ENCODE results near the gene SLC4A9. TPM values are rescaled to one million over a fixed set of nuclear protein-coding genes. Genes with fewer than 3 reads are reported as not detected.

Gene SLC4A9, protein sequence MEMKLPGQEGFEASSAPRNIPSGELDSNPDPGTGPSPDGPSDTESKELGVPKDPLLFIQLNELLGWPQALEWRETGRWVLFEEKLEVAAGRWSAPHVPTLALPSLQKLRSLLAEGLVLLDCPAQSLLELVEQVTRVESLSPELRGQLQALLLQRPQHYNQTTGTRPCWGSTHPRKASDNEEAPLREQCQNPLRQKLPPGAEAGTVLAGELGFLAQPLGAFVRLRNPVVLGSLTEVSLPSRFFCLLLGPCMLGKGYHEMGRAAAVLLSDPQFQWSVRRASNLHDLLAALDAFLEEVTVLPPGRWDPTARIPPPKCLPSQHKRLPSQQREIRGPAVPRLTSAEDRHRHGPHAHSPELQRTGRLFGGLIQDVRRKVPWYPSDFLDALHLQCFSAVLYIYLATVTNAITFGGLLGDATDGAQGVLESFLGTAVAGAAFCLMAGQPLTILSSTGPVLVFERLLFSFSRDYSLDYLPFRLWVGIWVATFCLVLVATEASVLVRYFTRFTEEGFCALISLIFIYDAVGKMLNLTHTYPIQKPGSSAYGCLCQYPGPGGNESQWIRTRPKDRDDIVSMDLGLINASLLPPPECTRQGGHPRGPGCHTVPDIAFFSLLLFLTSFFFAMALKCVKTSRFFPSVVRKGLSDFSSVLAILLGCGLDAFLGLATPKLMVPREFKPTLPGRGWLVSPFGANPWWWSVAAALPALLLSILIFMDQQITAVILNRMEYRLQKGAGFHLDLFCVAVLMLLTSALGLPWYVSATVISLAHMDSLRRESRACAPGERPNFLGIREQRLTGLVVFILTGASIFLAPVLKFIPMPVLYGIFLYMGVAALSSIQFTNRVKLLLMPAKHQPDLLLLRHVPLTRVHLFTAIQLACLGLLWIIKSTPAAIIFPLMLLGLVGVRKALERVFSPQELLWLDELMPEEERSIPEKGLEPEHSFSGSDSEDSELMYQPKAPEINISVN
- not detected in 2 replicates for total RNA-seq (2014; rRNA removed; shearing (Covaris generic))
- 0.17 and 0.31 TPM in 2 replicates for polyA plus RNA-seq (2014; cell fraction: nucleus; rRNA removed)

DNA sequence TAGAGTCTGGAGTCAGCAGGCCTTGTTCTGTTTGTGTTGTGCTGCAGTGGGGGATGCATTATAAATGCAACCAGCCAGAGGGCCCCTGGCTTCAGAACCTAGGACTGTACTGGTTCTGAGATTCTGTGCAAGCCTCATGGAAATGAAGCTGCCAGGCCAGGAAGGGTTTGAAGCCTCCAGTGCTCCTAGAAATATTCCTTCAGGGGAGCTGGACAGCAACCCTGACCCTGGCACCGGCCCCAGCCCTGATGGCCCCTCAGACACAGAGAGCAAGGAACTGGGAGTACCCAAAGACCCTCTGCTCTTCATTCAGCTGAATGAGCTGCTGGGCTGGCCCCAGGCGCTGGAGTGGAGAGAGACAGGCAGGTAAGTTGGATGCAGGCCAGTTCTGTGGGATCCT, at the start of gene SLC4A9:
Gene SLC4A9, plus strand, starts transcription at position 94 of the 400 bp plus-strand sequence. Its CDS starts 43 bp downstream, at position 137.
- no peak for DNase-seq (ENCODE audit: extremely low read depth, low read depth)

DNA sequence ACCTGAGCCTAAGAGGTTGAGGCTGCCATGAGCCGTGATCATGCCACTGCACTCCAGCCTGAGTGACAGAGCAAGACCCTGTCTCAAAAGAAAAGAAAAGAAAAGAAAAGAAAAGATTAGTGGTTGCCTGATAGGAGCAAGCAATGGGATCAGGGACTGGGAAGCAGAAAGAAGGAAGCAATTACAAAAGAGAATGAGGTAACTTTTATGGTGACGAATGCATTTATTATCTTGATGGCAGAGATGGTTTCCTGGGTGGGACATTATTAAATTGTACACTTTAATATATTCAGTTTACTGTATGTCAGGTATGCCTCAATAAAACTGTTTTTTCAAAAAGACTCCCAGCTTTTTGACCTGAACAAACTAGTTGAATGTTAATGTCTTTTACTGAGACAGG, 49.6 kb upstream of the SLC4A9 start:
- DNase-seq (ENCODE audit: extremely low read depth, low read depth), result no peak

DNA sequence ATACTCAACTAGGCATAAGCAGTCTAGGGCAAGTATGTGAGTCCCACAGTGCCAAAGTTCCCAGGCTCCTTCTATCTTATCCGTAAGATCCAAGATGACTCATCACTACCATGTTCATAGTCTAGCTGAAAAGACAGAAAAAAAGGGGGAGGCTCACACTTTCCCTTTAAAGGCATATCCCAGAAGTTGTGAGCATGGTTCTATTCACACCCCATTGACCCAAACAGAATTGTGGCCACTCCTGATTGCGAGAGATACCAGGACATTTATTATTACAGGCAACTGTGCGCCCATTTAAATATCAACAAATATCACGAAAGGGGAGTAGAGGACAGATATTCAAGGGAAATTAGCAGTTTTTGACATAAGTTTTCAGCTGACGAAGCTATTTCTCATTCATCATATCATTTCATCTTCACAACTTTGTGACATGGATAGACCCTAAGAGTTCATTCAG, 49.0 kb upstream of the SLC4A9 start:
- DNase-seq (ENCODE audit: extremely low read depth, low read depth), result no peak

DNA sequence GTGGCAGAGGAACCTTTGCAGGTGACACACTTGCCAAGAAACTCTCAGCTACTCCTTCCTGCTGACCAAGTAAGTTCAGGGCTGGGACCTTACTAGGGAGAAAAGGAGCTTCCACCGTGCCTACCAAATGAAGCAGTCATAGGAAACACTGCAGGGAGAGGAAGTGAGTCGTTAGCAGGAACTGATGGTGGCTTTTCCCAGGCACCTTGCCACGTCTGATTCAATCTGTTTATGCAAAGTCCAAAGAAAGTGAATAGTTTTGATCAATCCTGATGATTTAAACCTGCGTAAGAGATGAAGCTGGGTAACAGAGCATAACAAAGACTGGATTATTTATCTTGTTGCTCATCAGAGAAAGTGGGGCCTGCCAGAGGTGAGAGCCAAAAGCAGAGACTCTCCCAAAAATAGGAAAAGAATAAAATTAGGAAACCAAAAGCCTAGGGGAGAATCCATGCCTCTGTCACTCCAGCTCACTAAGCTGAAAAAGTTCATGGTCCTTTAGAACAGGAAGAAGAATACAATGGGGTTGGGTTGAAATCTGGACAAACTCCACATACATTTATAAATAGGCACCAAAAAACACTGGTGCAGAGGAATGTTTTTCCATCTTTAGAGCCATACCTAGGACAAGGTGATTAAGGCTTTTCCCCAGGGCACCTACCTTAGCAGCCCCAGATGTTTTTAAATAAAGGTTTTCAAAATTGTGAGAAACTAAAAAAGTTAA, 47.8 kb upstream of the SLC4A9 start:
- DNase-seq (ENCODE audit: extremely low read depth, low read depth), result no peak

GRCh38 chr5:140312791-140313189, 47.2 kb upstream of the SLC4A9 start:
- no peak for DNase-seq (ENCODE audit: extremely low read depth, low read depth)

GRCh38 chr5:140317859-140318258, 42.1 kb upstream of the SLC4A9 start:
- DNase-seq (ENCODE audit: extremely low read depth, low read depth), result no peak

DNA sequence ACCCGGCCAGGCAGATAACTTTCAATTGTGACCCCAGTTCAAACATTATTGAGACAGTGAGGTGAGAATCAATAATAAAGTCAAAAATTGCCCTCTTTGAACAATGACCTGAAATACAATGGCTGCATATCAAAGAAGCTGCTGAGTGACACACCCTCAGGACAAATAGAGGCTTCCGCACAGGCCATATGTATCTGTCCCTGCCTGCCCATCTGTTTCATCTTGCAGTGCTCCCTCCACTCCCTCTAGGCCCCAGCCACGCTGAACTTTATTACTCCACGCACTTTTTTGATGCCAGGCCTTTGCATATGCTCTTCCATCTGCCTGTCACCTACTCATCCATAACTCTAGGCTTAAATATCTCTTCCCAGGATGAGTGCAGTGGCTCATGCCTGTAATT, 41.2 kb upstream of the SLC4A9 start:
- no peak for DNase-seq (ENCODE audit: extremely low read depth, low read depth)

- no peak for DNase-seq (ENCODE audit: extremely low read depth, low read depth)
These were observed 40.2 kb upstream of the SLC4A9 start for GRCh38 chr5:140319833-140320232.

DNA sequence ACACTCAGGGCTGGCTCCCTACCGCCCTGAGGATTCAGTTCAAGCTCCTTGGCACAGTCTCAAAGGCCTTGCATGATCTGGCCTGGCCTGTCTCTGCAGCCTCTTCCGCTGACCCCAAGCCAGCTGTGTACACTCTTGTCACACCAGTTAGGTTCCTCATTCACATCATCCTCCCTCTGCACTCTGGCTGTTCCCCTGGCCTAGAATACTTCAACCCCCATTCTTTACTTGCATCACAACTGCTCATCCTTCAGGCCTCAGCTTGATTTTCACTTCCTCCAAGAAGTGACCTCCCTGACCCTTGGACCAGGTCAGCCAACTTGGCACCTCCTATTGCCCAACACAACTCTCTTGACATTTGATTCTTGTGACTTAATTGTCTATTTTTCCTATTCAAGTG, 38.2 kb upstream of the SLC4A9 start:
- no peak for DNase-seq (ENCODE audit: extremely low read depth, low read depth)

- DNase-seq (ENCODE audit: extremely low read depth, low read depth), result no peak
These were observed 37.0 kb upstream of the SLC4A9 start for GRCh38 chr5:140322751-140323731.

DNA sequence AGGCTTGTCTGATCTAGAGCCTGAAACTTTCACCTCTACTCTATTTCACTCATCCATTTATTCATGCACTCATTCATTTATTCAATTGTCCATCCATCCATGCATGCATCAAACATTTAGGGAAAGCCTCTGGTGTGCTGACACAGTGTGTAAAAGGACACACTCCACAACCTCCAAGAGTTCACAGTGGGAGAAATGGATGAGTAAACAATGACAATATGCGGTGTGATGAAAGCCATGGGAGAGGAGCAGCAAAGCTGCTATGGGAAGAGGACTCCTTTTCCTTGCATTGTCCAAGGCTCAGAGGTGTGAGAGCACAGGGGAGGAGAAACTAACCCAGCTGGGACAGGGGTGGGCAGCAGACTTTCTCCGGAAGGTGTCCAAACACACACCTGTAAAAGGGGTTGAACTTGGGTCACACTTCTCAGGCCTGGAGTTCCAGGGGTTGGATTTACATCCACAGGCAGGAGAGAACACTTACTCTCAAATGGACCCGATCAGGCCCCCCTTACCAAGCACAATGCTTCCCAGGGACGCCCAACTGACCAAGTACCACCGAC, 35.9 kb upstream of the SLC4A9 start:
- no peak for DNase-seq (ENCODE audit: extremely low read depth, low read depth)

- DNase-seq (ENCODE audit: extremely low read depth, low read depth), result no peak
These were observed 35.3 kb upstream of the SLC4A9 start for GRCh38 chr5:140324617-140325241.

- DNase-seq (ENCODE audit: extremely low read depth, low read depth), result no peak
These were observed 34.5 kb upstream of the SLC4A9 start for GRCh38 chr5:140325486-140325885.

- no peak for DNase-seq (ENCODE audit: extremely low read depth, low read depth)
These were observed 32.4 kb upstream of the SLC4A9 start for GRCh38 chr5:140327589-140327988.

DNA sequence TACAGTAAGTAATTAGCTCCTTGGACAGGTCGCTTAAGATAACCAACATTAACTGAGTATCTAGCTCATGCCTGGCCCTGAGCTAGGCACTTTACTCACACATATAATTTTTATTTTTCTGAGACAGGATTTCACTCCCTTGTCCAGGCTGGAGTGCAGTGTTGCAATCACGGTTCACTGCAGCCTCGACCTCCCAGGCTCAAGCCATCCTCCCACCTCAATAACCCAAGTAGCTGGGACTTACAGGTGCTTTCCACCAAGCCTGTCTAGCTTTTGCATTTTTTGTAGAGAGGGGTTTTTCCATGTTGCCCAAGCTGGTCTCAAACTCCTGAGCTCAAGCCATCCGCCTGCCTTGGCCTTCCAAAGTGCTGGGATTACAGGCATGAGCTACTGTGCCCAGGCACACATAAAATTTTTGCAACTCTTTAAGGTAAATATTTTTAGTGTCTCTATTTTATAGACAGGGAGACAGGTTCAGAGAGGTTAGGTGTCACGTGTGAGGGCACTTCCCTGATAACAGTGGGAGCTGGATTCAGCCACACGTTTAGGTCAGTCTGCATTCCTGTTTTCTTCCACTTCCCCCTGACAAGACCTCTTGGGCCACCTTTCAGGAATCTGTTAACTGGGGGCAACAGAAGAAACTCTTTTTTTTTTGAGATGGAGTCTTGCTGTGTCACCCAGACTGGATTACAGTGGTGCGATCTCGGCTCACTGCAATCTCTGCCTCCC, 31.8 kb upstream of the SLC4A9 start:
- no peak for DNase-seq (ENCODE audit: extremely low read depth, low read depth)

- DNase-seq (ENCODE audit: extremely low read depth, low read depth), result no peak
These were observed 30.1 kb upstream of the SLC4A9 start for GRCh38 chr5:140329739-140330481.

- no peak for DNase-seq (ENCODE audit: extremely low read depth, low read depth)
These were observed 28.4 kb upstream of the SLC4A9 start for GRCh38 chr5:140331638-140332037.
